OCI-M1 (cell line): ENCODE results near the gene PRAMEF18.
"Not testable (repeated sequence)": the region's sequence is repeated elsewhere in the genome, so short reads cannot be mapped to it uniquely, and the experiment has no call there.

Experiments
- DNase-seq: peaks from one replicate; lab custom pipeline; 2025; lab: John Stamatoyannopoulos, UW

PRAMEF18 gene

GRCh38 chr1:13225675-13226204, at the start of gene PRAMEF18:
TSS of gene PRAMEF18 (minus strand) at chr1:13226154. CDS start at chr1:13226106, 48 bp downstream.
- not testable (repeated sequence) for DNase-seq

- not testable (repeated sequence) for DNase-seq
Measured at GRCh38 chr1:13265124-13265523, 39.2 kb upstream of the PRAMEF18 start.

- DNase-seq, result not testable (repeated sequence)
Measured at GRCh38 chr1:13253898-13254297, 27.9 kb upstream of the PRAMEF18 start, which contains the start of gene PRAMEF5. TSS of gene PRAMEF5 (plus strand) at chr1:13254198. CDS start at chr1:13259269, 5,071 bp downstream.

GRCh38 chr1:13247122-13247521, 21.2 kb upstream of the PRAMEF18 start:
- DNase-seq, result not testable (repeated sequence)

- not testable (repeated sequence) for DNase-seq
Measured at GRCh38 chr1:13246554-13246871, 20.6 kb upstream of the PRAMEF18 start.

GRCh38 chr1:13245841-13246553, 20.0 kb upstream of the PRAMEF18 start:
- not testable (repeated sequence) for DNase-seq

GRCh38 chr1:13243536-13244263, 17.7 kb upstream of the PRAMEF18 start:
- not testable (repeated sequence) for DNase-seq

GRCh38 chr1:13239633-13240032, 13.7 kb upstream of the PRAMEF18 start:
- not testable (repeated sequence) for DNase-seq

GRCh38 chr1:13237572-13237971, 11.6 kb upstream of the PRAMEF18 start:
- DNase-seq, result not testable (repeated sequence)

- DNase-seq, result not testable (repeated sequence)
Measured at GRCh38 chr1:13234057-13234456, 8.1 kb upstream of the PRAMEF18 start.

- not testable (repeated sequence) for DNase-seq
Measured at GRCh38 chr1:13232056-13232455, 6.1 kb upstream of the PRAMEF18 start.

GRCh38 chr1:13231061-13231750, 5.3 kb upstream of the PRAMEF18 start:
- DNase-seq, result not testable (repeated sequence)

- DNase-seq, result not testable (repeated sequence)
Measured at GRCh38 chr1:13230601-13231000, 4.6 kb upstream of the PRAMEF18 start.

- DNase-seq, result not testable (repeated sequence)
Measured at GRCh38 chr1:13230096-13230495, 4.1 kb upstream of the PRAMEF18 start.

- peak; percentile 40 for DNase-seq
Measured at GRCh38 chr1:13228343-13228781, 2.4 kb upstream of the PRAMEF18 start.

- not testable (repeated sequence) for DNase-seq
Measured at GRCh38 chr1:13227271-13228055, 1.5 kb upstream of the PRAMEF18 start.

GRCh38 chr1:13224480-13225060, 1.4 kb downstream of the PRAMEF18 start:
- no peak for DNase-seq

GRCh38 chr1:13222788-13223187, 3.2 kb downstream of the PRAMEF18 start:
- not testable (repeated sequence) for DNase-seq

GRCh38 chr1:13219203-13219602, 6.8 kb downstream of the PRAMEF18 start:
- not testable (repeated sequence) for DNase-seq

GRCh38 chr1:13216619-13217018, 9.3 kb downstream of the PRAMEF18 start:
- not testable (repeated sequence) for DNase-seq

- not testable (repeated sequence) for DNase-seq
Measured at GRCh38 chr1:13208712-13209111, 17.2 kb downstream of the PRAMEF18 start.
